K562 (cell line): Measurements from ENCODE around the gene SLC5A10. TPM values are rescaled to one million over a fixed set of nuclear protein-coding genes. Genes with fewer than 3 reads are reported as not detected.
A peak's percentile ranks its signal among the peaks of the same experiment; 100 is the strongest.

ENCODE experiments used
- CREM ChIP-seq: IDR thresholded peaks from 2 replicates; pipeline ENCODE4 v1.6.1; 2014; ENCODE audit warnings: antibody characterized with exemption, low read depth
- FOXK1 ChIP-seq: sonication (generic); formaldehyde crosslinking; IDR thresholded peaks from 2 replicates; pipeline ENCODE4 v1.8.0; 2022; ENCODE audit warnings: missing genetic modification reagents, mild to moderate bottlenecking, borderline replicate concordance
- GTF2E2 ChIP-seq: fragments of 200-800 bp; sonication (Bioruptor generic); IDR thresholded peaks from 2 replicates; pipeline ENCODE4 v1.6.1; 2016; ENCODE audit warnings: missing genetic modification characterization, missing compliant biosample characterization
- HLTF ChIP-seq: fragments of 450-650 bp; IDR thresholded peaks from 2 replicates; pipeline ENCODE4 v1.6.1; 2016
- KDM4B ChIP-seq, 2 experiments: fragments of 450-650 bp in 1 of 2; sonication (generic) in 1 of 2; IDR thresholded peaks; 2 replicates each; pipeline ENCODE4 v1.6.1; 2016 to 2017; ENCODE audit warnings: borderline replicate concordance in 2 of 2, antibody characterized with exemption in 1 of 2, low read depth in 1 of 2, mild to moderate bottlenecking in 1 of 2
- PHF8 ChIP-seq: fragments of 200-600 bp; sonication (generic); IDR thresholded peaks from 2 replicates; pipeline ENCODE4 v1.6.1; 2012; ENCODE audit warnings: mixed run types, mild to moderate bottlenecking, inconsistent platforms, low read length, moderate library complexity, borderline replicate concordance
- RBM14 ChIP-seq: fragments of 200-400 bp; formaldehyde crosslinking; IDR thresholded peaks from 2 replicates; pipeline ENCODE4 v1.6.1; 2018; ENCODE audit warnings: low read depth, mild to moderate bottlenecking, low read length, moderate library complexity, borderline replicate concordance; ENCODE audit not compliant: insufficient read depth
- RBM34 ChIP-seq: fragments of 200-400 bp; formaldehyde crosslinking; IDR thresholded peaks from 2 replicates; pipeline ENCODE4 v1.6.1; 2018; ENCODE audit warnings: low read length, borderline replicate concordance; ENCODE audit not compliant: insufficient read depth
- SREBF2 ChIP-seq: sonication (generic); formaldehyde crosslinking; IDR thresholded peaks from 2 replicates; pipeline ENCODE4 v1.4.0; 2020; ENCODE audit warnings: mild to moderate bottlenecking, missing genetic modification reagents
- UBTF ChIP-seq, 2 experiments: IDR thresholded peaks; 2 replicates each; pipeline ENCODE4 v1.6.1; 2012; ENCODE audit warnings: improper control_type of control experiment in 2 of 2, low read depth in 2 of 2, low read length in 2 of 2, borderline replicate concordance in 1 of 2
- ZBTB8A ChIP-seq: fragments of 450-650 bp; IDR thresholded peaks from 2 replicates; pipeline ENCODE4 v1.6.1; 2018; ENCODE audit warnings: mild to moderate bottlenecking, moderate library complexity; ENCODE audit not compliant: partially characterized antibody
- ZFX ChIP-seq: sonication (generic); formaldehyde crosslinking; IDR thresholded peaks from 2 replicates; pipeline ENCODE4 v1.8.0; 2022; ENCODE audit warnings: mild to moderate bottlenecking, missing genetic modification reagents, moderate library complexity
- ZKSCAN1 ChIP-seq: fragments of 150-350 bp; IDR thresholded peaks from 2 replicates; pipeline ENCODE4 v1.6.1; 2016; ENCODE audit warnings: low read depth, low read length
- polyA plus RNA-seq, 8 experiments: library from polyadenylated mRNA; depleted of rRNA in 4 of 8; stranded (reverse) in 5 of 8; unstranded in 3 of 8; fragments of >200 nt; fragmentation: Nextera tagmentation in 2 of 8; fragmentation: Illumina TruSeq in 1 of 8; extraction: Ambion mirVana in 2 of 8; extraction: Trizol in 1 of 8; gene quantifications; 2 replicates each; pipeline versions ENCODE4 v1.2.1 to v1.2.3, GENCODE V29; 2011 to 2014; ENCODE audit warnings: inconsistent platforms in 1 of 8, missing spikeins in 1 of 8
- total RNA-seq, 7 experiments: library from RNA; depleted of rRNA in 6 of 7; stranded (reverse); fragments of >200 nt in 6 of 7; fragmentation: Illumina TruSeq in 2 of 7; extraction: Trizol in 2 of 7; gene quantifications; 2 replicates each; pipeline versions ENCODE4 v1.2.1 to v1.2.3, GENCODE V29; 2011 to 2021; ENCODE audit warnings: low replicate concordance in 1 of 7
- TF ChIP-seq, protein P1 (sequence below): fragments of 150-350 bp; conservative IDR thresholded peaks from 2 replicates; pipeline ENCODE4 v1.6.1; 2014; ENCODE audit warnings: low read length

SLC5A10 gene
- total and polyA plus RNA-seq, 9 of the 15 experiments (the other 6 are each of a cell fraction or from before 2014, with no cell fraction given) = 0.03 to 0.09 (median 0.03) TPM; not detected in 5

GRCh38 chr17:19021622-19022083 is 69.7 kb downstream of the SLC5A10 start (continued):
- TF ChIP-seq UBTF (IDR thresholded peaks at IDR 0.05; ENCODE audit: borderline replicate concordance in 1 of 2, low read depth in 2 of 2, low read length in 2 of 2) (no peak), RBM34 (no peak), ZKSCAN1 (no peak), CREM (no peak), SREBF2 (no peak), GTF2E2 (tag) (no peak), RBM14 (no peak), KDM4B (IDR thresholded peaks at IDR 0.05; ENCODE audit: borderline replicate concordance in 2 of 2, low read depth in 1 of 2) (no peak), ZFX (CRISPR knock-in tag) (0 out of 2 replicates have a peak, but pooled peaks have one; percentile 16), HLTF (no peak), ZBTB8A (no peak), FOXK1 (CRISPR knock-in tag) (no peak), PHF8 (peak; percentile 21; the same call in 1 of the 2 replicates)
- TF ChIP-seq, protein P1, sequence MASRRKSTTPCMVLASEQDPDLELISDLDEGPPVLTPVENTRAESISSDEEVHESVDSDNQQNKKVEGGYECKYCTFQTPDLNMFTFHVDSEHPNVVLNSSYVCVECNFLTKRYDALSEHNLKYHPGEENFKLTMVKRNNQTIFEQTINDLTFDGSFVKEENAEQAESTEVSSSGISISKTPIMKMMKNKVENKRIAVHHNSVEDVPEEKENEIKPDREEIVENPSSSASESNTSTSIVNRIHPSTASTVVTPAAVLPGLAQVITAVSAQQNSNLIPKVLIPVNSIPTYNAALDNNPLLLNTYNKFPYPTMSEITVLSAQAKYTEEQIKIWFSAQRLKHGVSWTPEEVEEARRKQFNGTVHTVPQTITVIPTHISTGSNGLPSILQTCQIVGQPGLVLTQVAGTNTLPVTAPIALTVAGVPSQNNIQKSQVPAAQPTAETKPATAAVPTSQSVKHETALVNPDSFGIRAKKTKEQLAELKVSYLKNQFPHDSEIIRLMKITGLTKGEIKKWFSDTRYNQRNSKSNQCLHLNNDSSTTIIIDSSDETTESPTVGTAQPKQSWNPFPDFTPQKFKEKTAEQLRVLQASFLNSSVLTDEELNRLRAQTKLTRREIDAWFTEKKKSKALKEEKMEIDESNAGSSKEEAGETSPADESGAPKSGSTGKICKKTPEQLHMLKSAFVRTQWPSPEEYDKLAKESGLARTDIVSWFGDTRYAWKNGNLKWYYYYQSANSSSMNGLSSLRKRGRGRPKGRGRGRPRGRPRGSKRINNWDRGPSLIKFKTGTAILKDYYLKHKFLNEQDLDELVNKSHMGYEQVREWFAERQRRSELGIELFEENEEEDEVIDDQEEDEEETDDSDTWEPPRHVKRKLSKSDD = no peak
